ENCODE measurements around the gene MEIOB. TPM values are rescaled to one million over a fixed set of nuclear protein-coding genes. Genes with fewer than 3 reads are reported as not detected.

Gene MEIOB
- polyA plus RNA-seq, 1 of the 3 experiments (the other 2 are of a cell fraction): not detected

DNA sequence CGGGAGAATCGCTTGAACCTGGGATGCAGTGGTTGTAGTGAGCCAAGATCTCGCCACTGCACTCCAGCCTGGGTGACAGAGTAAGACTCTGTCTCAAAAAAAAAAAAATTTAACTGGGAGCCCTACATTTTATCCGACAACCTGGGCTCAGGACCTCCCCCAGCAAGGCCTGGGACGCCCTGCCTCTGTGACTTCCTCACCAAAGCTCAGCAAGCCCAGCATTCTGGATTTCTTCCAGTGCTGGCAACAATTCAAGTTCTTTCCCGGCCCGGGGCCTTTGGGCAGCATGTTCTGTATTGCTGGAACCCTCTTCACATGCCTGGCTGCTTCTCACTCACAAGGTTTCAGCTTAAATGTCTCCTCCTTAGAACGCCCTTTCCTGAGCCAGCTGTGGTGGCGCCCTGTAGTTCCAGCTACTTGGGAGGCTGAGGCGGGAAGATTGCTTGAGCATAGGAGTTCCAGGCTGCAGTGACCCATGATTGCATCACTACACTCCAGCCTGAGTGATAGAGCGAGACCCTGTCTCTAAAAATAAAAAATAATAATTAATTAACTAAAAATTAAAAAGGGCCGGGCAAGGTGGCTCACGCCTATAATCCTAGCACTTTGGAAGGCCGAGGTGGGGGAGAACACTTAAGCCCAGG lies 15.9 kb upstream of the MEIOB start (continued):
- TF ChIP-seq, protein P1, sequence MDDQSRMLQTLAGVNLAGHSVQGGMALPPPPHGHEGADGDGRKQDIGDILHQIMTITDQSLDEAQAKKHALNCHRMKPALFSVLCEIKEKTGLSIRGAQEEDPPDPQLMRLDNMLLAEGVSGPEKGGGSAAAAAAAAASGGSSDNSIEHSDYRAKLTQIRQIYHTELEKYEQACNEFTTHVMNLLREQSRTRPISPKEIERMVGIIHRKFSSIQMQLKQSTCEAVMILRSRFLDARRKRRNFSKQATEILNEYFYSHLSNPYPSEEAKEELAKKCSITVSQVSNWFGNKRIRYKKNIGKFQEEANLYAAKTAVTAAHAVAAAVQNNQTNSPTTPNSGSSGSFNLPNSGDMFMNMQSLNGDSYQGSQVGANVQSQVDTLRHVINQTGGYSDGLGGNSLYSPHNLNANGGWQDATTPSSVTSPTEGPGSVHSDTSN (IDR thresholded peaks at IDR 0.05): no peak
- TF ChIP-seq, protein P2, sequence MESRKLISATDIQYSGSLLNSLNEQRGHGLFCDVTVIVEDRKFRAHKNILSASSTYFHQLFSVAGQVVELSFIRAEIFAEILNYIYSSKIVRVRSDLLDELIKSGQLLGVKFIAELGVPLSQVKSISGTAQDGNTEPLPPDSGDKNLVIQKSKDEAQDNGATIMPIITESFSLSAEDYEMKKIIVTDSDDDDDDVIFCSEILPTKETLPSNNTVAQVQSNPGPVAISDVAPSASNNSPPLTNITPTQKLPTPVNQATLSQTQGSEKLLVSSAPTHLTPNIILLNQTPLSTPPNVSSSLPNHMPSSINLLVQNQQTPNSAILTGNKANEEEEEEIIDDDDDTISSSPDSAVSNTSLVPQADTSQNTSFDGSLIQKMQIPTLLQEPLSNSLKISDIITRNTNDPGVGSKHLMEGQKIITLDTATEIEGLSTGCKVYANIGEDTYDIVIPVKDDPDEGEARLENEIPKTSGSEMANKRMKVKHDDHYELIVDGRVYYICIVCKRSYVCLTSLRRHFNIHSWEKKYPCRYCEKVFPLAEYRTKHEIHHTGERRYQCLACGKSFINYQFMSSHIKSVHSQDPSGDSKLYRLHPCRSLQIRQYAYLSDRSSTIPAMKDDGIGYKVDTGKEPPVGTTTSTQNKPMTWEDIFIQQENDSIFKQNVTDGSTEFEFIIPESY (IDR thresholded peaks at IDR 0.05; ENCODE audit: borderline replicate concordance, low read depth): no peak
- TF ChIP-seq GATA2 (CRISPR knock-in tag; IDR thresholded peaks at IDR 0.05) (no peak), TCF12 (IDR thresholded peaks at IDR 0.05) (no peak), MXI1 (IDR thresholded peaks at IDR 0.05; ENCODE audit: low read depth, low read length) (no peak), POLR2AphosphoS5 (IDR thresholded peaks at IDR 0.05; ENCODE audit: low read depth, low read length) (no peak)

DNA sequence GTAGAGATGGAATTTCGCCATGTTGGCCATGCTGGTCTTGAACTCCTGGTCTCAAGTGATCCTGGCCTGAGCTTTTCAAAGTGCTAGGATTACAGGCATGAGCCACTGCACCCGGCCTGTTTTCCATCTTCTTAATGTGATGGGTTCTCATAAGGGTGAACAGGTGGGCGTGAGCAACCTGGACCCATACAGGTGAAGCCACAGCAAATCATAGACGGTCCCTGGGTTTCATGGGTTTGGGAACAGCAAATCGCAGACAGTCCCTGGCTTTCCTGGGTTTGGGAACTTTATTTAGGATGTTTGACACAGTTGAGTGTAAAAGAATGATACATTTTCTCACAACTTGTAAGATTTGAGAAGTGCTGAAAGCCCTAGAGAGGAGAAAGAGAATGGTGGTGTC lies 12.9 kb upstream of the MEIOB start:
- peaks cover 2% of the 10 kb centered on the region for H3K27me3 ChIP-seq (ENCODE audit: insufficient read depth)
- H4K20me1 ChIP-seq (ENCODE audit: insufficient read depth): no peaks in the 10 kb centered on the region
- no peaks in the 10 kb centered on the region for H3K79me2 ChIP-seq (ENCODE audit: insufficient read depth)
- no peak overlapping the region for H3K4me3 ChIP-seq (ENCODE audit: low read depth in 2 of 2, low read length in 1 of 2)
- H3K36me3 ChIP-seq (replicated peaks in 1 of 2; ENCODE audit: control insufficient read depth in 1 of 2, insufficient read depth in 2 of 2, low read length in 1 of 2): no peaks in the 10 kb centered on the region
- DNase-seq: no peak
- no peak overlapping the region for H3K9ac ChIP-seq
- WGBS (ENCODE audit: low lambda C conversion rate): 76% methylated on average over 5 of the region's 5 CpGs
- no peak for TF ChIP-seq POLR2AphosphoS5 (IDR thresholded peaks at IDR 0.05; ENCODE audit: low read depth, low read length)
- TF ChIP-seq, protein P2 (IDR thresholded peaks at IDR 0.05; ENCODE audit: borderline replicate concordance, low read depth): no peak
- TF ChIP-seq, protein P3, sequence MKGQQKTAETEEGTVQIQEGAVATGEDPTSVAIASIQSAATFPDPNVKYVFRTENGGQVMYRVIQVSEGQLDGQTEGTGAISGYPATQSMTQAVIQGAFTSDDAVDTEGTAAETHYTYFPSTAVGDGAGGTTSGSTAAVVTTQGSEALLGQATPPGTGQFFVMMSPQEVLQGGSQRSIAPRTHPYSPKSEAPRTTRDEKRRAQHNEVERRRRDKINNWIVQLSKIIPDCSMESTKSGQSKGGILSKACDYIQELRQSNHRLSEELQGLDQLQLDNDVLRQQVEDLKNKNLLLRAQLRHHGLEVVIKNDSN (IDR thresholded peaks at IDR 0.05; ENCODE audit: borderline replicate concordance, low read depth): no peak
- TF ChIP-seq RXRA (IDR thresholded peaks at IDR 0.05; ENCODE audit: borderline replicate concordance, low read depth): no peak
- no peak for TF ChIP-seq GABPA (IDR thresholded peaks at IDR 0.05; ENCODE audit: low read depth)
- TF ChIP-seq IRF3 (IDR thresholded peaks at IDR 0.05; ENCODE audit: low read depth, low read length): no peak
- no peak for TF ChIP-seq CHD2 (IDR thresholded peaks at IDR 0.05; ENCODE audit: low read length, partially characterized antibody)
- no peak for TF ChIP-seq MEF2A (IDR thresholded peaks at IDR 0.05; ENCODE audit: borderline replicate concordance, low read depth)
- no peak for TF ChIP-seq EP300 (IDR thresholded peaks at IDR 0.05; ENCODE audit: borderline replicate concordance in 1 of 2, low read depth in 1 of 2, low read length in 1 of 2)
- no peak for TF ChIP-seq JUND (IDR thresholded peaks at IDR 0.05)
- TF ChIP-seq EZH2phosphoT487 (IDR thresholded peaks at IDR 0.05; ENCODE audit: borderline replicate concordance, low read depth): no peak
- no peak for TF ChIP-seq FOSL2 (IDR thresholded peaks at IDR 0.05; ENCODE audit: borderline replicate concordance, low read depth)
- TF ChIP-seq TAF1 (IDR thresholded peaks at IDR 0.05; ENCODE audit: borderline replicate concordance, low read depth, low read length): no peak
- TF ChIP-seq GATA2 (CRISPR knock-in tag; IDR thresholded peaks at IDR 0.05): no peak
- TF ChIP-seq NRF1 (IDR thresholded peaks at IDR 0.05; ENCODE audit: low read depth, low read length): no peak
- no peak for TF ChIP-seq RCOR1 (IDR thresholded peaks at IDR 0.05; ENCODE audit: low read length)
- no peak for TF ChIP-seq MXI1 (IDR thresholded peaks at IDR 0.05; ENCODE audit: low read depth, low read length)
- TF ChIP-seq TCF12 (IDR thresholded peaks at IDR 0.05): no peak
- TF ChIP-seq MAX (IDR thresholded peaks at IDR 0.05; ENCODE audit: low read depth): no peak
- TF ChIP-seq USF2 (IDR thresholded peaks at IDR 0.05; ENCODE audit: borderline replicate concordance, low read depth, low read length): no peak
- ChIA-PET POLR2A (no interaction called here), CTCF (interaction anchor here (1.0 to 2.9 kb wide), 5 partner anchors 22 to 45 kb away, joined by 3 to 11 read pairs (median 4); no protein-coding TSS in a partner anchor)
- no peak overlapping the region for H3K4me2 ChIP-seq
- no peaks in the 10 kb centered on the region for H3K4me1 ChIP-seq (ENCODE audit: control insufficient read depth in 1 of 2, insufficient read depth in 2 of 2, low read depth in 1 of 2, low read length in 1 of 2)
- peaks cover 1% of the 10 kb centered on the region for H3F3A ChIP-seq (replicated peaks; ENCODE audit: insufficient read depth)
- no peak overlapping the region for H2AFZ ChIP-seq (ENCODE audit: low read depth)
- H3K9me3 ChIP-seq: no peaks in the 10 kb centered on the region
- H3K9me2 ChIP-seq: no peaks in the 10 kb centered on the region
- no peak overlapping the region for H3K27ac ChIP-seq (ENCODE audit: low read depth in 2 of 2, low read length in 1 of 2)

Data from SK-N-SH (cell line).